Upper lobe of left lung (tissue), 6 donors: Measurements from ENCODE around the gene FAP. TPM values are rescaled to one million over a fixed set of nuclear protein-coding genes. Genes with fewer than 3 reads are reported as not detected.

Source experiments
- ATAC-seq, 2 donors: fragments of 200-7000 bp; cut with Tn5 transposase; one replicate each; pipeline ENCODE4 v1.9.1; 2022; ENCODE audit warnings: mild to moderate bottlenecking in 2 of 2, moderate library complexity in 2 of 2; ENCODE audit not compliant: low FRiP score in 2 of 2
- DNase-seq, 2 donors: peaks; one replicate each; pipeline ENCODE4 v3.0.0-alpha.2; 2019 to 2020
- H3K27ac ChIP-seq, 4 donors: fragments of 200-600 bp; sonication (generic); one replicate each; pipeline ENCODE4 v1.5.1; 2016 to 2019
- H3K27me3 ChIP-seq, 4 donors: fragments of 200-600 bp; sonication (generic); one replicate each; pipeline ENCODE4 v1.5.1; 2017 to 2019
- H3K36me3 ChIP-seq, 4 donors: fragments of 200-600 bp; sonication (generic); one replicate each; pipeline ENCODE4 v1.5.1; 2016 to 2019
- H3K4me1 ChIP-seq, 4 donors: fragments of 200-600 bp; sonication (generic); one replicate each; pipeline ENCODE4 v1.5.1; 2018 to 2019
- H3K4me3 ChIP-seq, 4 donors: fragments of 200-600 bp; sonication (generic); one replicate each; pipeline ENCODE4 v1.5.1; 2017 to 2019; ENCODE audit warnings: mild to moderate bottlenecking in 2 of 4, moderate library complexity in 1 of 4
- H3K9me3 ChIP-seq, 4 donors: fragments of 200-600 bp; sonication (generic); one replicate each; pipeline ENCODE4 v1.5.1; 2018 to 2019
- EP300 ChIP-seq, 4 donors: sonication (generic); formaldehyde crosslinking; IDR thresholded peaks; one replicate each; pipeline ENCODE4 v1.5.1; 2017; ENCODE audit warnings: antibody characterized with exemption in 4 of 4, control low read depth in 2 of 4
- POLR2A ChIP-seq, 4 donors: fragments of 450-650 bp; IDR thresholded peaks; one replicate each; pipeline ENCODE4 v1.5.1; 2016 to 2017; ENCODE audit warnings: antibody characterized with exemption in 4 of 4, mild to moderate bottlenecking in 2 of 4
- POLR2AphosphoS5 ChIP-seq, 2 donors: sonication (generic); formaldehyde crosslinking; IDR thresholded peaks; one replicate each; pipeline ENCODE4 v1.5.1; 2017; ENCODE audit warnings: antibody characterized with exemption in 2 of 2
- WGBS, 2 donors: methylation state at CpG; one replicate each; pipeline ENCODE4 v1.1.5; 2017 to 2018; 5-methylcytosine and 5-hydroxymethylcytosine counted together
- total RNA-seq, 6 donors: library from RNA; depleted of rRNA in 4 of 6; stranded (reverse); fragments of >200 nt in 4 of 6; gene quantifications; one replicate each; pipeline versions ENCODE4 v1.1.0 to v1.2.1, GENCODE V29; 2016 to 2021
- TF ChIP-seq, protein P1 (sequence below), 6 experiments: fragments of 450-650 bp in 4 of 6; fragments of 200-600 bp in 2 of 6; sonication (generic) in 2 of 6; IDR thresholded peaks; one replicate each; pipeline ENCODE4 v1.5.1; 2016 to 2019; ENCODE audit warnings: antibody characterized with exemption in 6 of 6
- donor health status: DM: no; HTN: no; CAD: no; lungs with moderate emphysema.
- donor health status: DM: no; HTN: yes; CAD: no; lungs with severe emphysema.

Gene FAP
- total RNA-seq, 6 donors from 2014 or later: 1.2 to 7.3 (median 3.1) TPM

DNA sequence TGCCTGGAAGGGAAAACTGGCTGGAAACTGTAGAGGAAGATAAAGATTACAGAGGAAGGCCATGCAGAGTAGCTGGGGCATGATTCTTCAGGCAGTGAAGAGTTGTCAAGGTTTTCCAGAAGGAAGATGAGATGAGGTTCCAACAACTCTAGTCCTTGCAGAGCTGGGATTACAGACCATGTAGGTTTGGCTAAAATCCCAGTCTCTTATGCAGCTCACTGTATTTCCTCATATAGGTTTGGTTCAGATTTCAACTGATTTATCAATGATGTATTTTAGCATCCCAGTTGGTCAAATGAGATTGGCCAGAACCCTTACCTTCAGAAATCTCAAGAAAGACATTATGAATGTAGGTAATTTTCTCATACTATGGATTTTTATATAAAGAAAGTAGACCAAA lies 16.4 kb downstream of the FAP start:
- Histone ChIP-seq H3K27me3 (no peaks in the 10 kb centered on the region), H3K27ac (no peak overlapping the region), H3K4me3 (no peak overlapping the region), H3K9me3 (no peaks in the 10 kb centered on the region), H3K36me3 (no peaks in the 10 kb centered on the region), H3K4me1 (no peaks in the 10 kb centered on the region)
- no peak for ATAC-seq
- DNase-seq: no peak
- no peak for TF ChIP-seq POLR2AphosphoS5 (IDR thresholded peaks at IDR 0.05)
- no peak for TF ChIP-seq EP300 (IDR thresholded peaks at IDR 0.05)
- no peak for TF ChIP-seq POLR2A (IDR thresholded peaks at IDR 0.05)
- TF ChIP-seq, protein P1, sequence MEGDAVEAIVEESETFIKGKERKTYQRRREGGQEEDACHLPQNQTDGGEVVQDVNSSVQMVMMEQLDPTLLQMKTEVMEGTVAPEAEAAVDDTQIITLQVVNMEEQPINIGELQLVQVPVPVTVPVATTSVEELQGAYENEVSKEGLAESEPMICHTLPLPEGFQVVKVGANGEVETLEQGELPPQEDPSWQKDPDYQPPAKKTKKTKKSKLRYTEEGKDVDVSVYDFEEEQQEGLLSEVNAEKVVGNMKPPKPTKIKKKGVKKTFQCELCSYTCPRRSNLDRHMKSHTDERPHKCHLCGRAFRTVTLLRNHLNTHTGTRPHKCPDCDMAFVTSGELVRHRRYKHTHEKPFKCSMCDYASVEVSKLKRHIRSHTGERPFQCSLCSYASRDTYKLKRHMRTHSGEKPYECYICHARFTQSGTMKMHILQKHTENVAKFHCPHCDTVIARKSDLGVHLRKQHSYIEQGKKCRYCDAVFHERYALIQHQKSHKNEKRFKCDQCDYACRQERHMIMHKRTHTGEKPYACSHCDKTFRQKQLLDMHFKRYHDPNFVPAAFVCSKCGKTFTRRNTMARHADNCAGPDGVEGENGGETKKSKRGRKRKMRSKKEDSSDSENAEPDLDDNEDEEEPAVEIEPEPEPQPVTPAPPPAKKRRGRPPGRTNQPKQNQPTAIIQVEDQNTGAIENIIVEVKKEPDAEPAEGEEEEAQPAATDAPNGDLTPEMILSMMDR (IDR thresholded peaks at IDR 0.05): no peak

DNA sequence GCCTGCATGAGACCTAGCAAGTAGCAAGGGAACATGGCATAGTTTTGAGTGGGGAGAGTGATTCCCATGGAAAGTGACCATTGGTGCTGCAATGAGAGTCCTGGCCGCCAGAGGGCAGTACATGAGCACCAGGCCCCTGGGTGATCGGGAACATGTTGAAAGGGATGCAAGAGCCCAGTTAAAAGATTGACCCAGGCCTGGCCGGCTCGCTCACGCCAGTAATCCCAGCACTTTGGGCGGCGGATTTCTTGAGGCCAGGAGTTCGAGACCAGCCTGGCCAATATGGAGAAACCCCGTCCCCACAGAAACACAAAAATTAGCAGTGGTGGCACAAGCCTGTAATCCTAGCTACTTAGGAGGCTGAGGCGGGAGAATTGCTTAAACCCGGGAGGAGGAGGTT lies 22.2 kb downstream of the FAP start:
- ATAC-seq (peak; percentile 84 to 95), DNase-seq (peak; percentile 29 to 83)
- 60 to 67% methylated on average over 8 to 11 of the region's 11 CpGs for WGBS, 2 donors
- Histone ChIP-seq H3K4me1 (peaks cover 0 to 9% (median 0%) of the 10 kb centered on the region in 4 donors), H3K36me3 (no peaks in the 10 kb centered on the region), H3K27me3 (no peaks in the 10 kb centered on the region), H3K9me3 (no peaks in the 10 kb centered on the region), H3K27ac (no peak overlapping the region), H3K4me3 (no peak overlapping the region)
- TF ChIP-seq, protein P1 (IDR thresholded peaks at IDR 0.05): peak; percentile 73 to 85 (median 82)
- TF ChIP-seq EP300 (IDR thresholded peaks at IDR 0.05): no peak
- no peak for TF ChIP-seq POLR2AphosphoS5 (IDR thresholded peaks at IDR 0.05)

DNA sequence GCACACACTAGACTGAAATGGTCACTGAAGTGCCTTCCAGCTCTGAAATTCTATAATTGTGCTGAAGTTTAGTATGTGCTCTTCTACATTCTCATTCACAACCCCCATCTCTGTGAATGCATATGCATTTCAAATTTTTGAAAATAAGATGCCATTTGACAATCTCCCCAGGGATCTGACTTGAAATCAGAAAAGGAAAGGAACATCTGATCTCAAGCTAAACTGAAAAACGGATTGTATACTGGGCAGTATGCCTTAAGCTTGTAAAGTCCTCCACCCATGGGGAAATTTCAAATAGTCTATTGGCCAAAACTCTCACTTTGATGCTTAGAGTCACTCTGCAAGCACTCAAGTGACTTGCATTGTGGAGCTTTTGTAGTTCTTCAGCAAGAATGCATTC lies 22.9 kb downstream of the FAP start:
- ATAC-seq: no peak
- Histone ChIP-seq H3K36me3 (no peaks in the 10 kb centered on the region), H3K27ac (no peak overlapping the region), H3K9me3 (no peaks in the 10 kb centered on the region), H3K4me1 (peaks cover 0 to 9% (median 0%) of the 10 kb centered on the region in 4 donors), H3K4me3 (no peak overlapping the region), H3K27me3 (no peaks in the 10 kb centered on the region)
- no peak for DNase-seq
- no peak for TF ChIP-seq POLR2AphosphoS5 (IDR thresholded peaks at IDR 0.05)
- TF ChIP-seq EP300 (IDR thresholded peaks at IDR 0.05): no peak
- TF ChIP-seq, protein P1 (IDR thresholded peaks at IDR 0.05): no peak
- no peak for TF ChIP-seq POLR2A (IDR thresholded peaks at IDR 0.05)
- 43 to 47% methylated on average over 1 of the region's 1 CpG for WGBS, 2 donors

DNA sequence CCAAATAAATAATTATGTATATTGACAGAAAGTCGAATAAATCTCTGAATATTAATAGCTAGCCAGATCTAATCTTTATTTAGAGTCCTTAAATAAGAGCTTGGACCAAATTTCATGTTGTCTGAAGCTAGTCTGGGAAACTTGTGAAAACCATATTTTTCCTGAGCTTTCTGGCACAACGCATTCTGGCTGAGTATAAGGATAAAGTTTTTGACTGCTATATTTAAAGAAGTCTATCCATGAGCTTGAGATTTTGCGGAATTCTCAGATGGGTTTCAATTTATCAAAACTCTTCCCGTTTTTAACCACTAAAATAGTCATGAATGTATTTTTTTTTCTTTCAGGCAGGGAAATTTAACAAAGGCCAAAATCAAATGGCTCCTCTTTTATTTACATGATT lies 23.8 kb downstream of the FAP start:
- Histone ChIP-seq H3K27me3 (no peaks in the 10 kb centered on the region), H3K9me3 (no peaks in the 10 kb centered on the region), H3K27ac (no peak overlapping the region), H3K4me3 (no peak overlapping the region), H3K36me3 (no peaks in the 10 kb centered on the region), H3K4me1 (peaks cover 0 to 9% (median 0%) of the 10 kb centered on the region in 4 donors)
- WGBS, 2 donors: 69 to 75% methylated on average over 4 of the region's 4 CpGs
- ATAC-seq (no peak), DNase-seq (no peak)
- TF ChIP-seq, protein P1 (IDR thresholded peaks at IDR 0.05): no peak
- TF ChIP-seq EP300 (IDR thresholded peaks at IDR 0.05) (no peak), POLR2A (IDR thresholded peaks at IDR 0.05) (no peak), POLR2AphosphoS5 (IDR thresholded peaks at IDR 0.05) (no peak)

DNA sequence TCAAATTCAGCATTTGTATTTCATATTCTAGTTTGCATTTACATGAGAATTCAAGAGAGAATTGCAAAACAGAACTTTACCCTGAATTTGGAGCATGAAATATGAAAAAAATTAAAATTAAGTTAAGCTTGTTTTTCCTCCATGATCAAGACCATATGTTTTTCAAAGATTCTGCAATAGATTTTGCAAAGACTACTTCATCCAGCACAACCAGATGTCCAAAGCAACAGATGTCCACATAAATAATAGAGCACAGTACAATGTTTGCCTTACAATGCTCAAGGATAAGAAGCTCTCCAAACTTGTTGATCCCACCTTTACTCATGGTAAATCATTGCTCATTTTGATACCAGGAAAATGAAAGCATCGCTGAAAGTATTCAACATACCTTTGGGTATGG lies 25.6 kb downstream of the FAP start:
- ATAC-seq: no peak
- Histone ChIP-seq H3K27ac (no peak overlapping the region), H3K36me3 (no peaks in the 10 kb centered on the region), H3K9me3 (no peaks in the 10 kb centered on the region), H3K27me3 (no peaks in the 10 kb centered on the region), H3K4me3 (no peak overlapping the region), H3K4me1 (peaks cover 0 to 9% (median 0%) of the 10 kb centered on the region in 4 donors)
- no peak for TF ChIP-seq POLR2A (IDR thresholded peaks at IDR 0.05)
- TF ChIP-seq POLR2AphosphoS5 (IDR thresholded peaks at IDR 0.05): no peak
- TF ChIP-seq, protein P1 (IDR thresholded peaks at IDR 0.05): no peak
- no peak for TF ChIP-seq EP300 (IDR thresholded peaks at IDR 0.05)
- DNase-seq: no peak
- WGBS, 2 donors: 95 to 96% methylated on average over 1 of the region's 1 CpG
